Measurements from ENCODE around the gene PRKCG. TPM values are rescaled to one million over a fixed set of nuclear protein-coding genes. Genes with fewer than 3 reads are reported as not detected.

The PRKCG gene
- total and polyA plus RNA-seq, 2 experiments from 2014 or later = 0.18 TPM; not detected in 1

DNA sequence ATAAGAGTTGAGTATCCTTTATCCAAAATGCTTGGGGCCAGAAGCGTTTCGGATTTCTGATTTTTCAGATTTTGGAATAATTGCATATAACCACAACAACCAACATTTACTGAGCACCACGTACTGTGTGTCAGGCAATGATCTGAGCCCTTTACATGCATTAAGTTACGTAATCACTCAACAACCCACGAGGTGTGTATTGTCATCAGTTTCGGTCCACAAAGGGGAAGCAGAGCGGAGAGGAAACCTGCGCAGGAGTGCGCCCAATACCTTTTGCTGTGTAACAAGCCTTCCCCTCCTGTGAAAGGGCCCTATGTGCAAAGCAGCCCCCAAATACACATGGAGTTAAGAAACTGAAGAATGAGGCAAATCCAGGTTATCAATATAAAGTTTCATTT, 37.1 kb upstream of the PRKCG start:
- Histone ChIP-seq H3K9me2 (replicated peaks; ENCODE audit: insufficient read depth) (no peaks in the 10 kb centered on the region), H3K9me3 (ENCODE audit: low read depth) (no peaks in the 10 kb centered on the region), H3K36me3 (replicated peaks; ENCODE audit: insufficient read depth, low read depth) (no peaks in the 10 kb centered on the region), H3K4me1 (ENCODE audit: insufficient read depth) (no peaks in the 10 kb centered on the region), H3K79me2 (no peaks in the 10 kb centered on the region), H2AFZ (no peak overlapping the region), H3K4me3 (no peak overlapping the region), H3K27ac (no peak overlapping the region), H3K4me2 (no peak overlapping the region), H3K27me3 (no peaks in the 10 kb centered on the region), H4K20me1 (ENCODE audit: insufficient read depth, poor library complexity, severe bottlenecking) (no peaks in the 10 kb centered on the region)
- DNase-seq (ENCODE audit: low spot score) = no peak
- 92% methylated on average over 9 of the region's 9 CpGs for WGBS (ENCODE audit: low lambda C conversion rate, missing lambda C conversion rate)
- no peak for TF ChIP-seq EZH2phosphoT487 (IDR thresholded peaks at IDR 0.05; ENCODE audit: low read depth, severe bottlenecking, unreplicated experiment)
- TF ChIP-seq EZH2 (IDR thresholded peaks at IDR 0.05; ENCODE audit: borderline replicate concordance) = no peak
- TF ChIP-seq CTCF (IDR thresholded peaks at IDR 0.05; ENCODE audit: poor library complexity) = no peak

DNA sequence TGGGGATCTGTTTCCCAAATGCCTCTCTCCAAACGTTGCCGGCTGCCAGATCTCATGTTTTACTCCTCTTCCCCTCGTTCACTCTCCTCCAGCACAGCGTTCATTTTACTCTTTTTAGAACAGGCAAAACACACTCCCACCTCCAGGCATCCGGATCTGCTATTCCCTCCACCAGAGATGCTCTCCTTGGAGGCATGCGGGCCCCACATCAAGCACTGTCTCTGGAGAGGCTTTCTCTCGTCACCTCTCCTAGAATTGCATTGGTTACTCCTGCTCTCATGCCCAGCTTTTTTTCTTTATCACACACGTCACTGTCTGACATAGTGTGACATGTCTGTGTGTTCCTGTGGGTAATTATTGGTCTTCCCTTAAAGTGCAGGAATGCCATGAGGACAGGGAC, 34.4 kb upstream of the PRKCG start:
- Histone ChIP-seq H4K20me1 (ENCODE audit: insufficient read depth, poor library complexity, severe bottlenecking) (no peaks in the 10 kb centered on the region), H3K4me3 (no peak overlapping the region), H3K27me3 (no peaks in the 10 kb centered on the region), H3K27ac (no peak overlapping the region), H3K9me3 (ENCODE audit: low read depth) (no peaks in the 10 kb centered on the region), H3K36me3 (replicated peaks; ENCODE audit: insufficient read depth, low read depth) (no peaks in the 10 kb centered on the region), H3K4me2 (no peak overlapping the region), H2AFZ (no peak overlapping the region), H3K9me2 (replicated peaks; ENCODE audit: insufficient read depth) (no peaks in the 10 kb centered on the region), H3K79me2 (no peaks in the 10 kb centered on the region), H3K4me1 (ENCODE audit: insufficient read depth) (no peaks in the 10 kb centered on the region)
- WGBS (ENCODE audit: low lambda C conversion rate, missing lambda C conversion rate) = 71% methylated on average over 8 of the region's 8 CpGs
- DNase-seq (ENCODE audit: low spot score) = no peak
- TF ChIP-seq EZH2phosphoT487 (IDR thresholded peaks at IDR 0.05; ENCODE audit: low read depth, severe bottlenecking, unreplicated experiment) (no peak), EZH2 (IDR thresholded peaks at IDR 0.05; ENCODE audit: borderline replicate concordance) (no peak), CTCF (IDR thresholded peaks at IDR 0.05; ENCODE audit: poor library complexity) (no peak)

DNA sequence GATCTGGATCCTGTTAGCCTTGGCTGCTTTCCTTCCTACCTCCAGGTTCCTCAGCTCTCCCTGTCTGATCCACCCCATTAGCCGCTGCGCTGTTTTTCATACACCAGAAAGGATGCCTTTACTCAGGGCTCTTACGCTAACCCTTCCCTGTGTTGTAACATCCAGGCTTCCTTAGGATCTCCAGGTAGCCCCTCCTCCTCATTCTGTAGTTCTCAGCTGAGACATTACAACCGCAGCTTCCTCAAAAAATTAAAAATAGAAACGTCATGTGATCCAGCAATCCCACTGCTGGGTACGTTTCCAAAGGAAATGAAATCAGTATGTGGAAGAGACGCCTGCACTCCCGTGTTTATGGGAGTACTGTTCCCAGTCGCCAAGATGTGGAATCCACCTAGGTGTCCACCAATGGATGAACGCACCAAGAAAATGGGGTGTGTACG, 32.7 kb upstream of the PRKCG start:
- TF ChIP-seq EZH2 (IDR thresholded peaks at IDR 0.05; ENCODE audit: borderline replicate concordance) = no peak
- no peak for TF ChIP-seq CTCF (IDR thresholded peaks at IDR 0.05; ENCODE audit: poor library complexity)
- no peak for TF ChIP-seq EZH2phosphoT487 (IDR thresholded peaks at IDR 0.05; ENCODE audit: low read depth, severe bottlenecking, unreplicated experiment)
- H3K27me3 ChIP-seq = no peaks in the 10 kb centered on the region
- H4K20me1 ChIP-seq (ENCODE audit: insufficient read depth, poor library complexity, severe bottlenecking) = no peaks in the 10 kb centered on the region
- no peak for DNase-seq (ENCODE audit: low spot score)
- H3K4me1 ChIP-seq (ENCODE audit: insufficient read depth) = no peaks in the 10 kb centered on the region
- H2AFZ ChIP-seq = no peak overlapping the region
- H3K9me3 ChIP-seq (ENCODE audit: low read depth) = no peaks in the 10 kb centered on the region
- H3K9me2 ChIP-seq (replicated peaks; ENCODE audit: insufficient read depth) = no peaks in the 10 kb centered on the region
- H3K4me3 ChIP-seq = no peak overlapping the region
- no peak overlapping the region for H3K4me2 ChIP-seq
- no peaks in the 10 kb centered on the region for H3K79me2 ChIP-seq
- no peaks in the 10 kb centered on the region for H3K36me3 ChIP-seq (replicated peaks; ENCODE audit: insufficient read depth, low read depth)
- 71% methylated on average over 11 of the region's 11 CpGs for WGBS (ENCODE audit: low lambda C conversion rate, missing lambda C conversion rate)
- no peak overlapping the region for H3K27ac ChIP-seq

DNA sequence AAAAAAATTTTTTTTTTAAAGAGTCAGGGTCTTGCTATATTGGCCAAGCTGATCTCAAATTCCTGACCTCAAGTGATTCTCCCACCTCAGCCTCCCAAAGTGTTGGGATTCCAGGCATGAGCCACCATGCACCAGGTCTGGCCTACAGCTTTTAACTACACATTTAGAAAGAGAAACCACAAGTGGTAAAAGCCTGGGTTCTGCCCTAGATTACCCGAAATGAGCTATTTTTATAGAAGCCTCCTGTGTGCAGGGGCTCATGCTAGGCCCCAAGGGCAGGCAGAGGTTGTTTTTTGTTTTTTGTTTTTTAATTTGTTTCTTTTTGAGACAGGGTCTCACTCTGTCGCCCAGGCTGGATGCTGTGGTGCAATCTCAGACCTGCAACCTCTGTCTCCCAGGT, 28.3 kb upstream of the PRKCG start:
- Histone ChIP-seq H3K27ac (no peak overlapping the region), H2AFZ (no peak overlapping the region), H3K4me1 (ENCODE audit: insufficient read depth) (no peaks in the 10 kb centered on the region), H3K4me2 (no peak overlapping the region), H4K20me1 (ENCODE audit: insufficient read depth, poor library complexity, severe bottlenecking) (no peaks in the 10 kb centered on the region), H3K36me3 (replicated peaks; ENCODE audit: insufficient read depth, low read depth) (no peaks in the 10 kb centered on the region), H3K27me3 (no peaks in the 10 kb centered on the region), H3K9me2 (replicated peaks; ENCODE audit: insufficient read depth) (no peaks in the 10 kb centered on the region), H3K4me3 (no peak overlapping the region), H3K9me3 (ENCODE audit: low read depth) (no peaks in the 10 kb centered on the region), H3K79me2 (no peaks in the 10 kb centered on the region)
- TF ChIP-seq EZH2 (IDR thresholded peaks at IDR 0.05; ENCODE audit: borderline replicate concordance) = no peak
- TF ChIP-seq EZH2phosphoT487 (IDR thresholded peaks at IDR 0.05; ENCODE audit: low read depth, severe bottlenecking, unreplicated experiment) = no peak
- TF ChIP-seq CTCF (IDR thresholded peaks at IDR 0.05; ENCODE audit: poor library complexity) = no peak
- DNase-seq (ENCODE audit: low spot score) = no peak
- WGBS (ENCODE audit: low lambda C conversion rate, missing lambda C conversion rate) = 89% methylated on average over 2 of the region's 2 CpGs

All from hepatocyte (in vitro differentiated cells).